Measurements from ENCODE around the gene VPS39. TPM values are rescaled to one million over a fixed set of nuclear protein-coding genes. Genes with fewer than 3 reads are reported as not detected.
A peak's percentile ranks its signal among the peaks of the same experiment; 100 is the strongest.

Gene VPS39
- total RNA-seq, 4 donors from 2014 or later: 24.4 to 57.2 (median 31.9) TPM

- no peak for DNase-seq
- Histone ChIP-seq H3K4me3 (no peak overlapping the region), H3K9me3 (no peaks in the 10 kb centered on the region), H3K27me3 (no peaks in the 10 kb centered on the region), H3K27ac (no peak overlapping the region), H3K4me1 (peaks cover 0 to 12% (median 5%) of the 10 kb centered on the region in 3 donors), H3K36me3 (no peaks in the 10 kb centered on the region)
- TF ChIP-seq POLR2A (IDR thresholded peaks at IDR 0.05): no peak
- TF ChIP-seq CTCF (IDR thresholded peaks at IDR 0.05): no peak
- intact Hi-C loops (cut with DNase I): no loop called here
- WGBS, 2 donors: 60% methylated on average over 4 of the region's 4 CpGs
These were observed 96.2 kb downstream of the VPS39 start for GRCh38 chr15:42111924-42112323.

GRCh38 chr15:42110367-42110766 lies 97.7 kb downstream of the VPS39 start:
- no peak for DNase-seq
- Histone ChIP-seq H3K27ac (peak overlapping the region in 2 of 4 donors; percentile 28 to 52), H3K9me3 (no peaks in the 10 kb centered on the region), H3K27me3 (no peaks in the 10 kb centered on the region), H3K36me3 (no peaks in the 10 kb centered on the region), H3K4me1 (peaks cover 0 to 27% (median 5%) of the 10 kb centered on the region in 3 donors), H3K4me3 (no peak overlapping the region)
- intact Hi-C loops (cut with DNase I): no loop called here
- TF ChIP-seq POLR2A (IDR thresholded peaks at IDR 0.05): no peak
- TF ChIP-seq CTCF (IDR thresholded peaks at IDR 0.05): no peak
- 56 to 57% methylated on average over 3 of the region's 3 CpGs for WGBS, 2 donors

GRCh38 chr15:42108806-42109205 lies 99.3 kb downstream of the VPS39 start:
- intact Hi-C loops (cut with DNase I): no loop called here
- no peak for TF ChIP-seq CTCF (IDR thresholded peaks at IDR 0.05)
- TF ChIP-seq POLR2A (IDR thresholded peaks at IDR 0.05): no peak
- WGBS, 2 donors: 58 to 74% methylated on average over 3 of the region's 3 CpGs

More at GRCh38 chr15:42108806-42109205, 99.3 kb downstream of the VPS39 start:
- H3K36me3 ChIP-seq: no peaks in the 10 kb centered on the region
- peaks cover 0 to 30% (median 5%) of the 10 kb centered on the region in 3 donors for H3K4me1 ChIP-seq
- no peaks in the 10 kb centered on the region for H3K27me3 ChIP-seq
- H3K4me3 ChIP-seq: no peak overlapping the region
- H3K9me3 ChIP-seq: no peaks in the 10 kb centered on the region
- no peak overlapping the region for H3K27ac ChIP-seq
- DNase-seq: no peak

Small RNAs within 50 kb of the gene (small RNA-seq; reads per million reads assigned to genes)
- 0.09 to 0.50 (median 0.35) reads per million in 4 donors for gene MIR627

Other genes starting within 250 kb of the VPS39 start
- 10 to 100 TPM; 25.4 to 45.3 (median 27.8) TPM for gene EHD4, start 235.7 kb downstream of the VPS39 start, total RNA-seq
- gene PLA2G4E, start 187.3 kb downstream of the VPS39 start, total RNA-seq: 10 to 100 TPM in 1 of 4 donors, 1 to 10 TPM in 3; 1.1 to 89.5 (median 9.2) TPM
- 1 to 10 TPM in 1 of 4 donors, under 1 TPM in 3; 0.19 to 5.9 (median 0.23) TPM for gene PLA2G4D, start 113.7 kb downstream of the VPS39 start, total RNA-seq
- gene PLA2G4F, start 51.7 kb downstream of the VPS39 start, total RNA-seq: 10 to 100 TPM in 3 of 4 donors, 1 to 10 TPM in 1; 7.4 to 28.2 (median 21.2) TPM
- 10 to 100 TPM; 15.0 to 29.1 (median 21.9) TPM for gene GANC, start 64.9 kb upstream of the VPS39 start, total RNA-seq
- gene TMEM87A, start 65.1 kb upstream of the VPS39 start, total RNA-seq: 100 to 1,000 TPM in 1 of 4 donors, 10 to 100 TPM in 3; 52.6 to 102 (median 82.5) TPM
- 1 to 10 TPM in 3 of 4 donors, under 1 TPM in 1; 0.82 to 8.8 (median 5.8) TPM for gene CAPN3, start 151.2 kb upstream of the VPS39 start, total RNA-seq